Chondrocyte (in vitro differentiated cells): ENCODE measurements around the gene GNB3. TPM values are rescaled to one million over a fixed set of nuclear protein-coding genes. Genes with fewer than 3 reads are reported as not detected.

Source experiments
- DNase-seq: peaks from one replicate; pipeline ENCODE4 v3.0.0; 2021; ENCODE audit warnings: mixed read lengths, low spot score
- H3K27ac Mint-ChIP-seq: one replicate; pipeline ENCODE4 v1.8.0; 2021; ENCODE audit warnings: mild to moderate bottlenecking, moderate library complexity, mixed read lengths; ENCODE audit not compliant: unreplicated experiment
- H3K27me3 Mint-ChIP-seq: 2 replicates; pipeline ENCODE4 v1.8.0; 2021; ENCODE audit warnings: low read depth, mixed read lengths
- H3K36me3 Mint-ChIP-seq: 2 replicates; pipeline ENCODE4 v1.8.0; 2021; ENCODE audit warnings: low read depth, mixed read lengths
- H3K4me1 Mint-ChIP-seq: 2 replicates; pipeline ENCODE4 v1.8.0; 2021; ENCODE audit warnings: low read depth, mild to moderate bottlenecking, mixed read lengths
- H3K4me3 Mint-ChIP-seq: one replicate; pipeline ENCODE4 v1.8.0; 2021; ENCODE audit warnings: mild to moderate bottlenecking, moderate library complexity, mixed read lengths; ENCODE audit not compliant: unreplicated experiment
- H3K9me3 Mint-ChIP-seq: 2 replicates; pipeline ENCODE4 v1.8.0; 2021; ENCODE audit warnings: low read depth, mixed read lengths
- total RNA-seq: library from RNA; stranded (reverse); gene quantifications from 3 replicates; pipeline ENCODE4 v1.2.1, GENCODE V29; 2021
- TF ChIP-seq, protein P1 (sequence below): fragments of 200-600 bp; sonication (generic); IDR thresholded peaks from 2 replicates; pipeline ENCODE4 v1.5.0; 2021; ENCODE audit warnings: antibody characterized with exemption, mild to moderate bottlenecking, moderate library complexity

GNB3 gene
- total RNA-seq, 1 donor from 2014 or later: 10.2 TPM

DNA sequence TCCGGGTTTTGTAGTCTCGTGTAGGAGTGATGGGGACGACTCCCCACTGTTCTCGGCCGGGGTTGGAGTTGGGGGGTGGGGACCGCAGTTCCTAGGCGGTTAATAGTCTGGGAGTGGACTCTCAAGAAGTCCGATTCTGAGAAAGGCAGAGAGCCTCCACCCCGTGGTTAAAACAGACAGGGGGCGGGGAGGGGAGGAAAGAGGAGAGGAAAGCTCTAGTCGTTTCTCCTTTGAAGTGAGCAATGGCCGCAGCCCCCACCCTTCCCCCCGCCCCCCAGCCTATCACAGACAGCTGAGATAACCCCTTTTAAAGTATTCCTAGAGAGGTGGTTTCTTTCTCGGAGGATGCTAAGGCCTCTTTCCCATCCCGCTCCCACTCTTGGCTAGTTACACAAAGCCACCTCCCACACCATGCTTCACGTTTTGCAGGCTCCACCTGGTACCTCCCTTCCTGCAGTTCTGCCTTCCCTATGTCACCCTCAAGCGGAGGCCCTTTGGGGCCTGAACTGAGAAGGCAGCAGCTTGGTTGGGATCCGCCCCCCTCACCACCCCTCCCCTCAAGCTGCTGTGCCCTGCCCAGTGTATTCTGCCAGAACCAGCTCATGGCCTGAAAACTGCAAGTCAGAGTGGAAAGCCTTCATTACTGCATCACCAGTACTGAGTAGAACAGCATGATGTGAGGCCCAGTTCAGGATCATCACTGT is 12.1 kb downstream of the GNB3 start:
- no peaks in the 10 kb centered on the region for H3K9me3 Mint-ChIP-seq
- H3K36me3 Mint-ChIP-seq: peaks cover 21% of the 10 kb centered on the region
- no peak for DNase-seq
- peak overlapping the region; percentile 94 for H3K4me3 Mint-ChIP-seq
- H3K27me3 Mint-ChIP-seq: no peaks in the 10 kb centered on the region
- TF ChIP-seq, protein P1, sequence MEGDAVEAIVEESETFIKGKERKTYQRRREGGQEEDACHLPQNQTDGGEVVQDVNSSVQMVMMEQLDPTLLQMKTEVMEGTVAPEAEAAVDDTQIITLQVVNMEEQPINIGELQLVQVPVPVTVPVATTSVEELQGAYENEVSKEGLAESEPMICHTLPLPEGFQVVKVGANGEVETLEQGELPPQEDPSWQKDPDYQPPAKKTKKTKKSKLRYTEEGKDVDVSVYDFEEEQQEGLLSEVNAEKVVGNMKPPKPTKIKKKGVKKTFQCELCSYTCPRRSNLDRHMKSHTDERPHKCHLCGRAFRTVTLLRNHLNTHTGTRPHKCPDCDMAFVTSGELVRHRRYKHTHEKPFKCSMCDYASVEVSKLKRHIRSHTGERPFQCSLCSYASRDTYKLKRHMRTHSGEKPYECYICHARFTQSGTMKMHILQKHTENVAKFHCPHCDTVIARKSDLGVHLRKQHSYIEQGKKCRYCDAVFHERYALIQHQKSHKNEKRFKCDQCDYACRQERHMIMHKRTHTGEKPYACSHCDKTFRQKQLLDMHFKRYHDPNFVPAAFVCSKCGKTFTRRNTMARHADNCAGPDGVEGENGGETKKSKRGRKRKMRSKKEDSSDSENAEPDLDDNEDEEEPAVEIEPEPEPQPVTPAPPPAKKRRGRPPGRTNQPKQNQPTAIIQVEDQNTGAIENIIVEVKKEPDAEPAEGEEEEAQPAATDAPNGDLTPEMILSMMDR: no peak
- peak overlapping the region; percentile 99 for H3K27ac Mint-ChIP-seq
- peaks cover 37% of the 10 kb centered on the region for H3K4me1 Mint-ChIP-seq

DNA sequence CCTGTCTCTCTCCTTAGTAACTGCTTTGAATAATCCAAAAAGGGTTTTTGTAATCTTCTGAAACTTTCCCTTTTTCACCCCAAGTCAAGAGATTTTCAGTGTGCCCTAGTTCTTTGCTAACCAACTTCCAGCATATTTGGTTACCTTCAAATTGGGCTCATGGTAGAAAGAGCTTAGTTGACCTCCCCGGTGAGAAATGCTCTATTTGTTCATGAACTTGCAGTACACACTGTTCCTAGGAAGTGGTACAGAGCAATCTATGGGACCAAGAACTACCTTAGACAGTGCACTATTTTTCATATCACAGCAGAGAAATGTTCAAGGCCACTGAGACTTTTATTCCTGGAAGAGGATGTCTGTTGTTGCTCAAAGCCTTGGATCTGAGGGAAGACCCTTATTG is 12.9 kb downstream of the GNB3 start:
- peak overlapping the region; percentile 94 for H3K4me3 Mint-ChIP-seq
- no peaks in the 10 kb centered on the region for H3K9me3 Mint-ChIP-seq
- DNase-seq: no peak
- TF ChIP-seq, protein P1: no peak
- peaks cover 25% of the 10 kb centered on the region for H3K36me3 Mint-ChIP-seq
- peaks cover 37% of the 10 kb centered on the region for H3K4me1 Mint-ChIP-seq
- H3K27ac Mint-ChIP-seq: peak overlapping the region; percentile 99
- H3K27me3 Mint-ChIP-seq: no peaks in the 10 kb centered on the region

DNA sequence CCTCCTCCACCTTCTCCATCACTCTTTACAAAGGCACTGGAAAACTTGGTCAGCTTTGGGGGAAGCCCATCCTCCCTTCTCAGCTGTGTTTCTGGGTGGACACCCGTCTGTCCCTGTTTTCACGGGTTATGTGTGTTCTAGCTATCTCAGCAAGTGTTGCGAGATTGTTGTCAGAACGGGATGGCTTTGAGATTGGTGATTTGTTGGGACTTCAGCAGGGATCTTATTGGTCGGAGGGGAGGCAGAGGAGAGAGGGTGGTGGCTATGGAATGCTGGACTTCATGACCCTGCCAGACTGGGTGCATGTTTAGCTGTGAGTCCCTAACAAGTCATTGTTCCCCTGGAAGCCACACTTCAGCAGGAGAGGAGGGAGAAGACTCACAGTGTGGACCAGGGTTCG is 13.3 kb downstream of the GNB3 start:
- peaks cover 25% of the 10 kb centered on the region for H3K36me3 Mint-ChIP-seq

DNA sequence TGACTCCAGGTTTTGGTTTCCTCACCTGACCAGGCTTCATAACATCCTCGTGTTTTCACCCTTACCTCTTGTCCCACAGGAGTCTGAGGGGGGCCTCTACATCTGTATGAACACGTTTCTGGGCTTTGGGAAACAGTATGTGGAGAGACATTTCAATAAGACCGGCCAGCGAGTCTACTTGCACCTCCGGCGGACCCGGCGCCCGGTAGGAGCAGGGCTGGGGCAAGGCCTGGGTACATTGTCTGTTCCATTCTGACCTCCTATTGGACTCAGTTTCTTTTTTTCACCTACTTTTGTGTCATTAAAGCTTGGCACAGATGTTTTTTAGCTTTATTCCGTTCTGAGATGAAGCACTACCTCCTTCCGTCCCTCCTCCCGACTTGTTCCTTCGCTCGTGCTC is 14.6 kb downstream of the GNB3 start:
- Mint-ChIP-seq H3K27me3 (no peaks in the 10 kb centered on the region), H3K9me3 (no peaks in the 10 kb centered on the region), H3K4me1 (peaks cover 29% of the 10 kb centered on the region), H3K36me3 (peaks cover 25% of the 10 kb centered on the region), H3K27ac (no peak overlapping the region), H3K4me3 (no peak overlapping the region)
- DNase-seq: no peak
- TF ChIP-seq, protein P1: no peak

More for the DNA sequence above, 13.3 kb downstream of the GNB3 start:
- H3K27ac Mint-ChIP-seq: peak overlapping the region; percentile 99
- no peaks in the 10 kb centered on the region for H3K27me3 Mint-ChIP-seq
- H3K4me3 Mint-ChIP-seq: no peak overlapping the region
- peaks cover 37% of the 10 kb centered on the region for H3K4me1 Mint-ChIP-seq
- TF ChIP-seq, protein P1: no peak
- DNase-seq: no peak
- no peaks in the 10 kb centered on the region for H3K9me3 Mint-ChIP-seq

DNA sequence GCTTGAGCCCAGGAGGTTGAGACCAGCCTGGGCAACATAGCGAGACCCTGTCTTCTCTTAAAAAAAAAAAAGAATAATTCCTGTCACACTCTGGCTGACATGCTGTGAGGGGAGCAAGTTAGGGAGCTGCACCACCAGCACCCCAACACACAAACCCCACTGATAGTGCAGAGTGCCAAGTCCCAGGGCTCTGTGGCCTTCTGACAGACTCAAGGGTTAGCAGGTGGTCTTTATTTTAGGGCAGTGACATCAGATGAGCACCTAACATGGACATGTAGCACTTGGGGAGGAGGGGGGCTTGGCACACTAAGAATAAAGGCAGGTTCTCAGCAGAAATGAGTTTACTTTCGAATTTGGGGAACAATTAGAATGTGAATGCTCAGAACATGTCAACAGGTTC is 18.1 kb downstream of the GNB3 start:
- TF ChIP-seq, protein P1: no peak
- Mint-ChIP-seq H3K27me3 (no peaks in the 10 kb centered on the region), H3K27ac (no peak overlapping the region), H3K4me1 (peaks cover 10% of the 10 kb centered on the region), H3K36me3 (peaks cover 46% of the 10 kb centered on the region), H3K9me3 (no peaks in the 10 kb centered on the region), H3K4me3 (no peak overlapping the region)
- DNase-seq: no peak
